IMR-90 (cell line): ENCODE results near the gene DBF4B.

ENCODE experiments used
- BHLHE40 ChIP-seq: fragments of 150-350 bp; IDR thresholded peaks from 2 replicates; pipeline ENCODE4 v1.6.1; 2016; ENCODE audit warnings: mild to moderate bottlenecking, low read depth, low read length
- CEBPB ChIP-seq: IDR thresholded peaks from 2 replicates; pipeline ENCODE4 v1.6.1; 2012; ENCODE audit warnings: low read depth, low read length, improper control_type of control experiment
- MAFK ChIP-seq: IDR thresholded peaks from 2 replicates; pipeline ENCODE4 v1.6.1; 2012; ENCODE audit warnings: low read depth, low read length, improper control_type of control experiment
- TF ChIP-seq, protein P1 (sequence below): conservative IDR thresholded peaks from 2 replicates; pipeline ENCODE4 v1.5.1; 2012; ENCODE audit warnings: mild to moderate bottlenecking, low read depth, low read length, improper control_type of control experiment
- TF ChIP-seq, protein P2 (sequence below): fragments of 150-350 bp; IDR thresholded peaks from 2 replicates; pipeline ENCODE4 v1.6.1; 2017; ENCODE audit warnings: mild to moderate bottlenecking, antibody characterized with exemption, low read length, low read depth

DNA sequence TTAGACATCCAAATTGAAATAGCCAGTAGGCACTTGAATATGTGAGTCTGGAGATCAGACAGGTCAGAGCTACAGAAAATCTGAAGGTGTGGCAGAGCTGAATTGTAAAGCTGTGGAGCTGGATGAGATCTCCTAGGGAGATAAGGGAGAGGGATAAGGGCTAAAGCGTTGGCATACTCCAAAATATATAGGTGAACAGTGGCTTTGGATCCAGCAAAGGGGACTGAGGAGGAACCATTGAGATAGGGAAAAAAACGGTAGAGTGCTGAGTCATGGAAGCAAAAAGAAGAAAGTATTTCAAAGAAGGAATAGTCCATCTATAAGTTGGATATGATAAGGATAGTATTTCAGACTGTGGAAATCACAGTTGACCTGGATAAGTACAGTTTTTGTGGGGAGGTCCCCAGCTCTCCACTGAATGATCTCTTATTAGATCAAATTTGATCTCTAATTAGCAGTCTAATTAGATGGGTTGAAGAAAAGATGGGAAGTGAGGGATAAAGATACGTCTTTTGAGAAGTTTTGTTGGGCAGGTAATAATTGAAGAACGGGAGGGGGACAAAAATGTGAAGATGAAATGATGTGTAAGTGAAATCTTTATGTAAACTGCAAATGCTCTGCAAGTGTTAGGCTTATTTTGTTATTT lies 587 bp upstream of the DBF4B start:
- TF ChIP-seq, protein P1, sequence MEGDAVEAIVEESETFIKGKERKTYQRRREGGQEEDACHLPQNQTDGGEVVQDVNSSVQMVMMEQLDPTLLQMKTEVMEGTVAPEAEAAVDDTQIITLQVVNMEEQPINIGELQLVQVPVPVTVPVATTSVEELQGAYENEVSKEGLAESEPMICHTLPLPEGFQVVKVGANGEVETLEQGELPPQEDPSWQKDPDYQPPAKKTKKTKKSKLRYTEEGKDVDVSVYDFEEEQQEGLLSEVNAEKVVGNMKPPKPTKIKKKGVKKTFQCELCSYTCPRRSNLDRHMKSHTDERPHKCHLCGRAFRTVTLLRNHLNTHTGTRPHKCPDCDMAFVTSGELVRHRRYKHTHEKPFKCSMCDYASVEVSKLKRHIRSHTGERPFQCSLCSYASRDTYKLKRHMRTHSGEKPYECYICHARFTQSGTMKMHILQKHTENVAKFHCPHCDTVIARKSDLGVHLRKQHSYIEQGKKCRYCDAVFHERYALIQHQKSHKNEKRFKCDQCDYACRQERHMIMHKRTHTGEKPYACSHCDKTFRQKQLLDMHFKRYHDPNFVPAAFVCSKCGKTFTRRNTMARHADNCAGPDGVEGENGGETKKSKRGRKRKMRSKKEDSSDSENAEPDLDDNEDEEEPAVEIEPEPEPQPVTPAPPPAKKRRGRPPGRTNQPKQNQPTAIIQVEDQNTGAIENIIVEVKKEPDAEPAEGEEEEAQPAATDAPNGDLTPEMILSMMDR = no peak
- TF ChIP-seq, protein P2, sequence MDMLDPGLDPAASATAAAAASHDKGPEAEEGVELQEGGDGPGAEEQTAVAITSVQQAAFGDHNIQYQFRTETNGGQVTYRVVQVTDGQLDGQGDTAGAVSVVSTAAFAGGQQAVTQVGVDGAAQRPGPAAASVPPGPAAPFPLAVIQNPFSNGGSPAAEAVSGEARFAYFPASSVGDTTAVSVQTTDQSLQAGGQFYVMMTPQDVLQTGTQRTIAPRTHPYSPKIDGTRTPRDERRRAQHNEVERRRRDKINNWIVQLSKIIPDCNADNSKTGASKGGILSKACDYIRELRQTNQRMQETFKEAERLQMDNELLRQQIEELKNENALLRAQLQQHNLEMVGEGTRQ = no peak
- TF ChIP-seq CEBPB (no peak), BHLHE40 (no peak), MAFK (peak; percentile 34; the same call in 1 of the 2 replicates)
